OCI-LY3 (cell line): Measurements from ENCODE around the gene MT1A.

Source experiments
- H2AFZ ChIP-seq: fragments of 200-600, 300-600 bp; shearing (Covaris generic); 2 replicates; pipeline ENCODE4 v1.6.0; 2014; ENCODE audit warnings: antibody characterized with exemption, low read depth, low read length
- H3K27ac ChIP-seq: fragments of 200-600, 300-600 bp; sonication (generic); 2 replicates; pipeline ENCODE4 v1.5.1; 2014; ENCODE audit warnings: mild to moderate bottlenecking, low read length, moderate library complexity, mixed read lengths
- H3K27me3 ChIP-seq: fragments of 200-600, 300-600 bp; sonication (generic); 2 replicates; pipeline ENCODE4 v1.6.1; 2014; ENCODE audit warnings: low read depth, low read length, mixed read lengths
- H3K36me3 ChIP-seq: fragments of 200-600, 300-600 bp; sonication (generic); replicated peaks from 2 replicates; pipeline ENCODE3; 2014; ENCODE audit warnings: low read depth, low read length, mixed read lengths
- H3K4me1 ChIP-seq: fragments of 300-600, 200-600 bp; sonication (generic); 2 replicates; pipeline ENCODE4 v1.6.1; 2014; ENCODE audit warnings: low read length, mixed read lengths
- H3K4me2 ChIP-seq: fragments of 200-600, 300-600 bp; sonication (generic); 2 replicates; pipeline ENCODE4 v1.6.1; 2014; ENCODE audit warnings: low read length, mixed read lengths
- H3K4me3 ChIP-seq: fragments of 300-600, 200-600 bp; sonication (generic); 2 replicates; pipeline ENCODE4 v1.5.1; 2014; ENCODE audit warnings: antibody characterized with exemption, mild to moderate bottlenecking, low read length, moderate library complexity
- H3K79me2 ChIP-seq: fragments of 300-600, 200-600 bp; shearing (Covaris generic); 2 replicates; pipeline ENCODE4 v1.6.1; 2014; ENCODE audit warnings: mild to moderate bottlenecking, low read length, mixed read lengths
- H3K9ac ChIP-seq: fragments of 300-600, 200-600 bp; shearing (Covaris generic); 2 replicates; pipeline ENCODE4 v1.6.0; 2014; ENCODE audit warnings: mild to moderate bottlenecking, low read length, moderate library complexity
- H3K9me3 ChIP-seq: fragments of 200-600, 300-600 bp; shearing (Covaris generic); 2 replicates; pipeline ENCODE4 v1.6.1; 2014; ENCODE audit warnings: low read length, mixed read lengths; ENCODE audit not compliant: insufficient read depth
- H4K20me1 ChIP-seq: fragments of 200-600, 300-600 bp; sonication (generic); 2 replicates; pipeline ENCODE4 v1.6.1; 2016; ENCODE audit warnings: low read length, mixed read lengths; ENCODE audit not compliant: insufficient read depth
- CTCF ChIP-seq: fragments of 200-600, 300-600 bp; sonication (generic); IDR thresholded peaks from 2 replicates; pipeline ENCODE4 v1.5.1; 2014; ENCODE audit warnings: antibody characterized with exemption, low read length, low read depth
- EZH2phosphoT487 ChIP-seq: fragments of 200-600 bp; shearing (Covaris generic); IDR thresholded peaks from 2 replicates; pipeline ENCODE4 v1.6.1; 2018; ENCODE audit warnings: antibody characterized with exemption, mixed run types, low read depth

The MT1A gene

GRCh38 chr16:56601325-56601724 lies 37.1 kb upstream of the MT1A start:
- H3K9ac ChIP-seq = no peak overlapping the region
- H3K4me1 ChIP-seq = peaks cover 3% of the 10 kb centered on the region; the same call in 1 of the 2 replicates
- H3K9me3 ChIP-seq = no peaks in the 10 kb centered on the region
- H3K27me3 ChIP-seq = peaks cover 15% of the 10 kb centered on the region; the same call in 1 of the 2 replicates
- TF ChIP-seq EZH2phosphoT487 = no peak
- TF ChIP-seq CTCF = no peak
- H3K4me2 ChIP-seq = no peak overlapping the region
- H4K20me1 ChIP-seq = no peaks in the 10 kb centered on the region
- no peak overlapping the region for H3K4me3 ChIP-seq
- H2AFZ ChIP-seq = no peak overlapping the region
- H3K79me2 ChIP-seq = no peaks in the 10 kb centered on the region
- H3K27ac ChIP-seq = no peak overlapping the region
- H3K36me3 ChIP-seq = no peaks in the 10 kb centered on the region

- Histone ChIP-seq H3K9me3 (no peaks in the 10 kb centered on the region), H3K27me3 (0 out of 2 replicates have a peak, but pooled peaks cover 8% of the 10 kb centered on the region), H2AFZ (no peak overlapping the region), H3K4me1 (peaks cover 9% of the 10 kb centered on the region), H3K4me2 (no peak overlapping the region), H3K4me3 (no peak overlapping the region), H3K9ac (no peak overlapping the region), H3K36me3 (no peaks in the 10 kb centered on the region), H3K79me2 (no peaks in the 10 kb centered on the region), H4K20me1 (no peaks in the 10 kb centered on the region), H3K27ac (no peak overlapping the region)
- TF ChIP-seq EZH2phosphoT487 (no peak), CTCF (peak; percentile 23)
Observed at GRCh38 chr16:56603589-56603988, 34.9 kb upstream of the MT1A start.

- Histone ChIP-seq H3K9me3 (no peaks in the 10 kb centered on the region), H3K4me2 (no peak overlapping the region), H2AFZ (no peak overlapping the region), H3K4me1 (peaks cover 15% of the 10 kb centered on the region), H4K20me1 (no peaks in the 10 kb centered on the region), H3K27me3 (0 out of 2 replicates have a peak, but pooled peaks cover 8% of the 10 kb centered on the region), H3K27ac (no peak overlapping the region), H3K79me2 (no peaks in the 10 kb centered on the region), H3K9ac (no peak overlapping the region), H3K4me3 (no peak overlapping the region), H3K36me3 (no peaks in the 10 kb centered on the region)
- TF ChIP-seq CTCF (no peak), EZH2phosphoT487 (no peak)
Observed at GRCh38 chr16:56604966-56605365, 33.5 kb upstream of the MT1A start.

- H3K27me3 ChIP-seq = 0 out of 2 replicates have a peak, but pooled peaks cover 8% of the 10 kb centered on the region
- H3K4me3 ChIP-seq = no peak overlapping the region
- H3K27ac ChIP-seq = no peak overlapping the region
- H3K4me1 ChIP-seq = peaks cover 17% of the 10 kb centered on the region
- no peak overlapping the region for H2AFZ ChIP-seq
- H3K9me3 ChIP-seq = no peaks in the 10 kb centered on the region
- TF ChIP-seq EZH2phosphoT487 = no peak
- no peaks in the 10 kb centered on the region for H3K79me2 ChIP-seq
- no peaks in the 10 kb centered on the region for H3K36me3 ChIP-seq
- H4K20me1 ChIP-seq = no peaks in the 10 kb centered on the region
- H3K4me2 ChIP-seq = no peak overlapping the region
- no peak overlapping the region for H3K9ac ChIP-seq
Observed at GRCh38 chr16:56605475-56605874, 33.0 kb upstream of the MT1A start.
